Measurements from ENCODE around the gene HSPA12B. TPM values are rescaled to one million over a fixed set of nuclear protein-coding genes. Genes with fewer than 3 reads are reported as not detected.

Gene HSPA12B
- total RNA-seq, 1 experiment from 2014 or later = not detected

GRCh38 chr20:3690413-3690812 lies 42.1 kb upstream of the HSPA12B start:
- BruUV-seq (replicated peaks) = no TSS peak
- intact Hi-C loops (cut with micrococcal nuclease; ENCODE audit: unreplicated experiment) = no loop called here
- POLR2A ChIA-PET (ENCODE audit: low non-redundant PET) = no interaction called here
- Histone ChIP-seq H3K36me3 (ENCODE audit: insufficient read depth, low read length, poor library complexity, severe bottlenecking) (no peaks in the 10 kb centered on the region), H3K9me3 (ENCODE audit: low read depth, low read length, poor library complexity, severe bottlenecking) (no peaks in the 10 kb centered on the region), H3K4me3 (ENCODE audit: low read depth, low read length, poor library complexity, severe bottlenecking) (no peak overlapping the region), H3K27ac (ENCODE audit: low read depth, low read length, poor library complexity, severe bottlenecking) (no peak overlapping the region), H3K4me1 (ENCODE audit: insufficient read depth, low read length, poor library complexity, severe bottlenecking) (peaks cover 4% of the 10 kb centered on the region), H3K27me3 (replicated peaks; ENCODE audit: insufficient read depth, low read depth, low read length, poor library complexity) (no peaks in the 10 kb centered on the region)
- no peak for DNase-seq (ENCODE audit: low spot score)
- CTCF ChIA-PET = interaction anchor here (1.0 kb wide), 1 partner anchor 21 kb away, joined by 5 read pairs; no protein-coding TSS in a partner anchor
- TF ChIP-seq CTCF (conservative IDR thresholded peaks at IDR 0.05; ENCODE audit: low read depth, low read length) = no peak
- TF ChIP-seq EZH2 (IDR thresholded peaks at IDR 0.05; ENCODE audit: borderline replicate concordance, low read depth, low read length, poor library complexity, severe bottlenecking) = no peak

DNA sequence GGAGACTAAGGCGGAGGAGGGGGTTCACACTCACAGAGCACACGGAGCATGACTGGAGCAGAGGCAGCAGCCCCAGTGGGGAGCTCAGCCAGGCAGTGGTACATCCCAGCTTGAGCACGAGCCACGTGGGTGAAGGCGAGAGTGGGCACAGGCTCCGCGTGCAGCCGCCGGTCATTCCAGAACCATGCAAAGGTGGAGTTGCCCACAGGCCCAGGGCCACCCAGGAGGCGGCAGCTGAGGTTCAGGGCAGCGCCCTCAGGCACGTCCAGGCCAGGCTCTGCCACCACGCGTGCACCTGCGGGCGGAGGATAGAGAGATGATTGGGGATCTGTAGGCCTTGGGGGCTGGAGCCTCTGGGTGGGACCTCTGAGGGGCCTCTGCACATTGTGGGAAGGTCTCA lies 41.2 kb upstream of the HSPA12B start:
- no peaks in the 10 kb centered on the region for H3K27me3 ChIP-seq (replicated peaks; ENCODE audit: insufficient read depth, low read depth, low read length, poor library complexity)
- no peak overlapping the region for H3K27ac ChIP-seq (ENCODE audit: low read depth, low read length, poor library complexity, severe bottlenecking)
- H3K36me3 ChIP-seq (ENCODE audit: insufficient read depth, low read length, poor library complexity, severe bottlenecking) = no peaks in the 10 kb centered on the region
- TF ChIP-seq EZH2 (IDR thresholded peaks at IDR 0.05; ENCODE audit: borderline replicate concordance, low read depth, low read length, poor library complexity, severe bottlenecking) (no peak), CTCF (conservative IDR thresholded peaks at IDR 0.05; ENCODE audit: low read depth, low read length) (no peak)
- no peaks in the 10 kb centered on the region for H3K9me3 ChIP-seq (ENCODE audit: low read depth, low read length, poor library complexity, severe bottlenecking)
- CTCF ChIA-PET = interaction anchor here (0.5 to 0.6 kb wide), 2 partner anchors 105 to 144 kb away, joined by 3 to 7 read pairs; partner anchors contain the start of gene CDC25B
- BruUV-seq (replicated peaks) = no TSS peak
- DNase-seq (ENCODE audit: low spot score) = no peak
- intact Hi-C loops (cut with micrococcal nuclease; ENCODE audit: unreplicated experiment) = no loop called here
- H3K4me1 ChIP-seq (ENCODE audit: insufficient read depth, low read length, poor library complexity, severe bottlenecking) = peaks cover 4% of the 10 kb centered on the region
- POLR2A ChIA-PET (ENCODE audit: low non-redundant PET) = no interaction called here
- no peak overlapping the region for H3K4me3 ChIP-seq (ENCODE audit: low read depth, low read length, poor library complexity, severe bottlenecking)

GRCh38 chr20:3691897-3692296 lies 40.6 kb upstream of the HSPA12B start:
- POLR2A ChIA-PET (ENCODE audit: low non-redundant PET) = no interaction called here

More at GRCh38 chr20:3691897-3692296, 40.6 kb upstream of the HSPA12B start:
- TF ChIP-seq CTCF (conservative IDR thresholded peaks at IDR 0.05; ENCODE audit: low read depth, low read length) = no peak
- no peak for TF ChIP-seq EZH2 (IDR thresholded peaks at IDR 0.05; ENCODE audit: borderline replicate concordance, low read depth, low read length, poor library complexity, severe bottlenecking)
- Histone ChIP-seq H3K4me3 (ENCODE audit: low read depth, low read length, poor library complexity, severe bottlenecking) (no peak overlapping the region), H3K4me1 (ENCODE audit: insufficient read depth, low read length, poor library complexity, severe bottlenecking) (no peaks in the 10 kb centered on the region), H3K9me3 (ENCODE audit: low read depth, low read length, poor library complexity, severe bottlenecking) (no peaks in the 10 kb centered on the region), H3K27me3 (replicated peaks; ENCODE audit: insufficient read depth, low read depth, low read length, poor library complexity) (no peaks in the 10 kb centered on the region), H3K27ac (ENCODE audit: low read depth, low read length, poor library complexity, severe bottlenecking) (no peak overlapping the region), H3K36me3 (ENCODE audit: insufficient read depth, low read length, poor library complexity, severe bottlenecking) (no peaks in the 10 kb centered on the region)
- CTCF ChIA-PET = interaction anchor here (0.5 kb wide), 1 partner anchor 104 kb away, joined by 7 read pairs; the partner anchor contains the start of gene CDC25B
- no TSS peak for BruUV-seq (replicated peaks)
- DNase-seq (ENCODE audit: low spot score) = no peak
- intact Hi-C loops (cut with micrococcal nuclease; ENCODE audit: unreplicated experiment) = no loop called here

Measured in A673 (cell line).